ENCODE measurements around the gene NKG7. TPM values are rescaled to one million over a fixed set of nuclear protein-coding genes. Genes with fewer than 3 reads are reported as not detected.

Gene NKG7
- polyA plus RNA-seq, 1 experiment, result not detected

DNA sequence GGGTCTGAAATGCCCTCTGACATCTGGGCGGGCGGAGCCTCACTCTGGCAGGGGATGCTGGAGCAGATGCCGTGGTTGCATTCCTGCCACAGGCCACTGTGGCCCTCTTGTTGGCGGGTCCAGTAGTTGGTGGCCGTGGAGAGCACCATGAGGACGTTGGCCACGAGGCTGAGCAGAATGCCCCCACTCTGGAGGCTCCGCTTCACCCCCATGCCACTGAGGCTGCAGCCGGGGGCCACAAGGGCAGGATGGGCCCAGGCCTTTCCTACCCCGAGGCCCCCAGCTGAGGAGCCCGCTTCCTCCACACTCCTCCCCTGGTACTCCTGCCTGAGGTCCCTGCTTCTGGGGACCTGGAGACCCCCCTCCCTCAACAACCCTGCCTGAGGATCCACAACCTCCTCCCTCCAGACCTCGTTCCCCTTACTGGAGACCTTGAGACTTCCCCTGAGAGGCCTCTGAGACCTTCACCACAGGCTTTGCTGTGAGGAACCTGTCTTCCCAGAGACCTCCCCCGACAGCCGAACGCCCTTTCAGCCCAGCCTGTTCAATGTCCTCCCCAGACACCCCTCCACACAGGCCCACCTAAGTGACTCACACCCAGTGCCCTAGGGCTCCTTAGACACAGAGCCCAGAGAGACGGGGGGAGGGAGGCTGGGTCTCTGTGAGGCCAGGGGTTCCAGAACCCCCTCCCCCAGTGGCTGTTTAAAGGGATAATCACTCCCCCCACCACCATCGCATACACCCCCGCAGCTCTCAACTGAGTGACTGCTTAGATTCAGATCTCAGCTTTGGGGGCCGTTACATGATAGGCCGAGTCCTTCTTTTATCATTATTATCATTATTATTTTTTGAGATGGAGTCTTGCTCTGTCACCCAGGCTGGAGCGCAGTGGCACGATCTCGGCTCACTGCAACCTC, 3.8 kb downstream of the NKG7 start, which contains the start of gene CLDND2:
CLDND2 (minus strand) TSS at position 638 of the 917 bp plus-strand sequence; CDS start at position 212, 426 bp downstream.
- ChIA-PET CTCF (interaction anchor here (0.7 to 2.0 kb wide), 4 partner anchors 20 to 447 kb away, joined by 3 to 5 read pairs (median 4); partner anchors contain the start of gene LIM2), POLR2A (interaction anchor here (1.5 kb wide), 1 partner anchor 29 kb away, joined by 12 read pairs; no protein-coding TSS in a partner anchor)
- H3K36me3 ChIP-seq (ENCODE audit: control insufficient read depth, insufficient read depth, low read length), result no peaks in the 10 kb centered on the region
- TF ChIP-seq, protein P1, sequence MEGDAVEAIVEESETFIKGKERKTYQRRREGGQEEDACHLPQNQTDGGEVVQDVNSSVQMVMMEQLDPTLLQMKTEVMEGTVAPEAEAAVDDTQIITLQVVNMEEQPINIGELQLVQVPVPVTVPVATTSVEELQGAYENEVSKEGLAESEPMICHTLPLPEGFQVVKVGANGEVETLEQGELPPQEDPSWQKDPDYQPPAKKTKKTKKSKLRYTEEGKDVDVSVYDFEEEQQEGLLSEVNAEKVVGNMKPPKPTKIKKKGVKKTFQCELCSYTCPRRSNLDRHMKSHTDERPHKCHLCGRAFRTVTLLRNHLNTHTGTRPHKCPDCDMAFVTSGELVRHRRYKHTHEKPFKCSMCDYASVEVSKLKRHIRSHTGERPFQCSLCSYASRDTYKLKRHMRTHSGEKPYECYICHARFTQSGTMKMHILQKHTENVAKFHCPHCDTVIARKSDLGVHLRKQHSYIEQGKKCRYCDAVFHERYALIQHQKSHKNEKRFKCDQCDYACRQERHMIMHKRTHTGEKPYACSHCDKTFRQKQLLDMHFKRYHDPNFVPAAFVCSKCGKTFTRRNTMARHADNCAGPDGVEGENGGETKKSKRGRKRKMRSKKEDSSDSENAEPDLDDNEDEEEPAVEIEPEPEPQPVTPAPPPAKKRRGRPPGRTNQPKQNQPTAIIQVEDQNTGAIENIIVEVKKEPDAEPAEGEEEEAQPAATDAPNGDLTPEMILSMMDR (IDR thresholded peaks at IDR 0.05; ENCODE audit: insufficient read depth, low read depth, low read length), result no peak
- peaks cover 2% of the 10 kb centered on the region; the same call in 1 of the 2 replicates for H3K27me3 ChIP-seq (ENCODE audit: control insufficient read depth, insufficient read depth, low read length)
- peak within 1 kb of the TSS; percentile 92 for H3K4me3 ChIP-seq (ENCODE audit: low read depth, low read length)
- DNase-seq (ENCODE audit: low read depth), result no peak

DNA sequence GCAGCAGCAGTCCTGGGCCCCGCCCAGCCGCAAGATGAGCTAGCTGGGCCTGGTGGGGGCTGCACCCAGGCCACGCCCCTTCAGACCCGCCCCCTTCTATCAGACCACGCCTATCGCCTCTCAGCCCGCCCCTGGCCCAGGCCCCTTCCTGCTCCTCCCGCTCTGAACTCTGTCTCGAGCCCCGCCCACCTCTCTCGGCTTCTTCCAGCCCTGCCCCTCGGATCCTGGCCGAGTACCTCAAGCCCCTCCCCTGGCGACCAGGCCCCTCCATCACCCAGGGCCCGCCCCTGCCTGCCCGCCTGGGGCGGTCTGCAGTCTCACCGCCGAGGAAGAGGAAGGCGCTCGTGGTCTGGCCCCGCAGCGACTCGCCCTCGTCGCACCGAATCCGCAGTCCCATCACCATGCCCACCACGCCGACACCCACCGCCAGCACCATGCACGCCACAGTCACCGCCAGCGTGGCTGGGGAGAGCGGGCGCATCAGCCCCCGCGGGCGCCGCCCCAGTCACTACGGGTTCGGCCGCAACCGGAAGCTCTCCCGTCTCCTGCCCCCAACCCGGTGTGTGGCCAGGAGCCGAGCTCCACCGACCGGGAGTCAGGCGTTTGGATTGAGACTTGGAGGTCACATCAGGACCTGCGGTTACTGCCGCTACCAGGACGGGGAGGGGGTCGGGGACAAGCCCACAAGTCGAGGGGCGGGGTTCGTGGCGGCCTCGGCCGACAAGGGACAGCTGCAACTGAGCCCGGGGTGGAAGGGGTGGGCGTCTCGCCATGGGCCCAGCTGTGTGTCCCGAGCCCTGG, 4.7 kb downstream of the NKG7 start:
- no peaks in the 10 kb centered on the region for H3K36me3 ChIP-seq (ENCODE audit: control insufficient read depth, insufficient read depth, low read length)
- CTCF ChIA-PET, result interaction anchor here (1.0 to 2.0 kb wide), 3 partner anchors 20 to 75 kb away, joined by 3 to 5 read pairs (median 4); partner anchors contain the start of gene LIM2
- H3K27me3 ChIP-seq (ENCODE audit: control insufficient read depth, insufficient read depth, low read length), result peaks cover under 1% of the 10 kb centered on the region; the same call in 1 of the 2 replicates
- peak; percentile 92 for DNase-seq (ENCODE audit: low read depth)
- H3K4me3 ChIP-seq (ENCODE audit: low read depth, low read length), result peak overlapping the region; percentile 93
- TF ChIP-seq, protein P1 (IDR thresholded peaks at IDR 0.05; ENCODE audit: insufficient read depth, low read depth, low read length), result no peak
- POLR2A ChIA-PET, result interaction anchor here (0.6 to 1.5 kb wide), 3 partner anchors 8 to 563 kb away, joined by 4 to 12 read pairs (median 5); no protein-coding TSS in a partner anchor

DNA sequence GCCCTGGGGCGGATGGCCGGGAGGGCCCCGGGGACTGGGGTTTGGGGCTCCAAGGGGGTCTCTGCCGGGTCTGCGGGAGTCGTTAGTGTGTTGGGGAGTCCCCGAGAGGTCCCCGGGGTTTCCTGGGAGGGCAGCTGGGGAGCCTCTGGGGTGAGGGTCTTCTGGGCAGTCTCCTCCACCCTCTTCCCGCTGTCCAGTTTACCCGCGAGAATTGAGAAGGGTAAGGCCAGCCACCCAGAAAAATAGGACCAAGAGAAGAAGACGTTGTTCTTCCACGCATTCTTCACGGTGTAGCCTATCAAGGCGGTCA, 5.2 kb downstream of the NKG7 start:
- DNase-seq (ENCODE audit: low read depth), result no peak
- Histone ChIP-seq H3K4me3 (ENCODE audit: low read depth, low read length) (peak overlapping the region; percentile 93), H3K36me3 (ENCODE audit: control insufficient read depth, insufficient read depth, low read length) (no peaks in the 10 kb centered on the region), H3K27me3 (ENCODE audit: control insufficient read depth, insufficient read depth, low read length) (no peaks in the 10 kb centered on the region)
- CTCF ChIA-PET, result interaction anchor here (1.0 to 1.3 kb wide), 2 partner anchors 21 to 75 kb away, joined by 3 to 4 read pairs; partner anchors contain the start of gene LIM2
- TF ChIP-seq, protein P1 (IDR thresholded peaks at IDR 0.05; ENCODE audit: insufficient read depth, low read depth, low read length), result no peak
- POLR2A ChIA-PET, result interaction anchor here (0.6 to 1.5 kb wide), 3 partner anchors 8 to 562 kb away, joined by 4 to 12 read pairs (median 5); no protein-coding TSS in a partner anchor

DNA sequence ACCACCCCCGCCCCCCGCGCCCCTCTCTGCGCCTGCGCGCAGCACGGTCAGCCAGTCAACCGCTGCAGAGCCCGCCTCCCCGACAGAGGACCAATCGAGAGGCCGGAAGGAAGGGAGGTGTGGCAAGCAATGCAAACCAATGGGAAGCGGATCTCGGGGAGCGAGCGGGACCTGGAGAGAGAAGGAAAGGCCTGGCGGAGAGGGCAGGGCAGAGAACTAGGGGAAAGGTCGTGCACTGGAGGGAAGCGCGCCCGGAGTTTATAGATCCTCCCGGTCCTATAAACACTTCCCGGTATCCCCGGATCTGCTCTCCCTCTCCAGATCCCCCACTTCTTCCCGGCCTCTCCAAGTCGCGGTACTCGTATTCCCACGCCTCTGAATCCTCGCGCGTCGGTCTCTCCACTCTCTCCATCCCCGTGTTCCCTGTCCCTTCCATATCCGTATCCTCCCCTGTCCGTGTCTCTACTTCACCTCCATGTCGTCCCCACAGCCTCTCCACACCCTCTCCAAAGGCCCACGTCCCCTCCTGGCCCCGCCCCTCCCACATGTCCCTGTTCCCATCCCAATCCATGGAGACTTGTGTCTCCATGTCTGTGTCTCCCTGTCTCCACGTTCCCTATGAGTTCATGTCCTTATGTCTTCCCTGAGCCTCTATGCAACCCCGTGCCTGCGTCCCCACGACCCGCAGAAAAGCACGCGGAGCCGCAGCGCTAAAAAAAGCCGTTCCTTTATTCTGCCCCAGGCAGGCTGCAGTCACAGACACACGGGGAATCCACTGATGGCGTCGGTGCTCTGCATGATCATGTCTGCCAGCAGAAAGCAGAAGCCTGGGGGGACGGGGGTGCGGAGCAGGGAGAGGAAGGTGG, 5.8 kb downstream of the NKG7 start:
- POLR2A ChIA-PET, result interaction anchor here (0.6 to 1.5 kb wide), 3 partner anchors 7 to 27 kb away, joined by 3 to 12 read pairs (median 5); no protein-coding TSS in a partner anchor
- CTCF ChIA-PET, result interaction anchor here (1.0 to 1.1 kb wide), 2 partner anchors 17 to 26 kb away, joined by 3 read pairs; no protein-coding TSS in a partner anchor
- H3K36me3 ChIP-seq (ENCODE audit: control insufficient read depth, insufficient read depth, low read length), result no peaks in the 10 kb centered on the region
- peak overlapping the region; percentile 93 for H3K4me3 ChIP-seq (ENCODE audit: low read depth, low read length)
- peak; percentile 82 for DNase-seq (ENCODE audit: low read depth)
- TF ChIP-seq, protein P1 (IDR thresholded peaks at IDR 0.05; ENCODE audit: insufficient read depth, low read depth, low read length), result no peak
- H3K27me3 ChIP-seq (ENCODE audit: control insufficient read depth, insufficient read depth, low read length), result no peaks in the 10 kb centered on the region

Measured in BJ (cell line).